Cardiac septum (tissue), 1 donor: ENCODE data around the gene FARP2. TPM values are rescaled to one million over a fixed set of nuclear protein-coding genes. Genes with fewer than 3 reads are reported as not detected.

Experiments
- DNase-seq: peaks from one replicate; pipeline ENCODE4 v3.0.0-alpha.2; 2020; ENCODE audit warnings: low spot score
- intact Hi-C: fragments of 100-400 bp; cut with DNase I; formaldehyde crosslinking; loops from one replicate; pipeline ENCODE4 v1.14.0; 2022
- total RNA-seq: library from RNA; stranded (reverse); fragmentation: NEBNext Ultra II Directional; extraction: Animal tissue kit (Norgen Biotek cat#: 25700); gene quantifications from one replicate; pipeline ENCODE4 v1.2.1, GENCODE V29; 2021
- donor health status: DM: no; HTN: no; CAD: no.

The FARP2 gene
- total RNA-seq, 1 donor from 2014 or later = 24.4 TPM

GRCh38 chr2:241469746-241470145 is 113.7 kb downstream of the FARP2 start:
- DNase-seq = no peak
- intact Hi-C loops = no loop called here

- DNase-seq = no peak
- intact Hi-C loops = no loop called here
Observed at GRCh38 chr2:241473399-241473798, 117.3 kb downstream of the FARP2 start.

- DNase-seq = no peak
- intact Hi-C loops = no loop called here
Observed at GRCh38 chr2:241475267-241475666, 119.2 kb downstream of the FARP2 start.

- no peak for DNase-seq
- intact Hi-C loops = no loop called here
Observed at GRCh38 chr2:241478166-241478565, 122.1 kb downstream of the FARP2 start.

- no peak for DNase-seq
- intact Hi-C loops = no loop called here
Observed at GRCh38 chr2:241479026-241479898, 123.2 kb downstream of the FARP2 start.

- no peak for DNase-seq
- intact Hi-C loops = no loop called here
Observed at GRCh38 chr2:241481687-241482086, 125.6 kb downstream of the FARP2 start.

- intact Hi-C loops = no loop called here
- DNase-seq = no peak
Observed at GRCh38 chr2:241482126-241482955, 126.3 kb downstream of the FARP2 start.

- no peak for DNase-seq
- intact Hi-C loops = no loop called here
Observed at GRCh38 chr2:241483305-241483704, 127.2 kb downstream of the FARP2 start.

- intact Hi-C loops = no loop called here
- DNase-seq = no peak
Observed at GRCh38 chr2:241485172-241485911, 129.3 kb downstream of the FARP2 start.

GRCh38 chr2:241489088-241489487 is 133.0 kb downstream of the FARP2 start:
- DNase-seq = no peak
- intact Hi-C loops = no loop called here

- no peak for DNase-seq
- intact Hi-C loops = no loop called here
Observed at GRCh38 chr2:241489733-241490680, 133.9 kb downstream of the FARP2 start.

- no peak for DNase-seq
- intact Hi-C loops = no loop called here
Observed at GRCh38 chr2:241490825-241491506, 134.9 kb downstream of the FARP2 start.

GRCh38 chr2:241491549-241492173 is 135.6 kb downstream of the FARP2 start:
- DNase-seq = no peak
- intact Hi-C loops = no loop called here

GRCh38 chr2:241492174-241492565 is 136.1 kb downstream of the FARP2 start:
- intact Hi-C loops = no loop called here
- no peak for DNase-seq

GRCh38 chr2:241493092-241493491 is 137.0 kb downstream of the FARP2 start:
- no peak for DNase-seq
- intact Hi-C loops = no loop called here

- intact Hi-C loops = no loop called here
- DNase-seq = no peak
Observed at GRCh38 chr2:241494311-241494908, 138.3 kb downstream of the FARP2 start.

GRCh38 chr2:241495172-241496002 is 139.3 kb downstream of the FARP2 start:
- intact Hi-C loops = no loop called here
- DNase-seq = no peak
